ENCODE results near the gene NLK. TPM values are rescaled to one million over a fixed set of nuclear protein-coding genes. Genes with fewer than 3 reads are reported as not detected.

Gene NLK
- total and polyA plus RNA-seq, 2 of the 13 experiments (the other 11 are each of a cell fraction or from before 2014, with no cell fraction given): 13.4 to 14.6 TPM

- no peak overlapping the region for H2AFZ ChIP-seq (ENCODE audit: low read length)
- no peak for FAIRE-seq
- no peaks in the 10 kb centered on the region for H3K79me2 ChIP-seq (ENCODE audit: insufficient read depth, low read length)
- H3K9ac ChIP-seq (ENCODE audit: insufficient read depth, low read depth, low read length): no peak overlapping the region
- TF ChIP-seq SATB2 (CRISPR knock-in tag; IDR thresholded peaks at IDR 0.05) (no peak), ZBTB8A (CRISPR knock-in tag; IDR thresholded peaks at IDR 0.05; ENCODE audit: borderline replicate concordance, low read depth) (no peak), DMAP1 (CRISPR knock-in tag; IDR thresholded peaks at IDR 0.05) (no peak), ZNF607 (CRISPR knock-in tag; IDR thresholded peaks at IDR 0.05; ENCODE audit: borderline replicate concordance) (no peak), ZNF235 (CRISPR knock-in tag; IDR thresholded peaks at IDR 0.05; ENCODE audit: borderline replicate concordance) (no peak), ZIK1 (CRISPR knock-in tag; IDR thresholded peaks at IDR 0.05; ENCODE audit: borderline replicate concordance, low read depth) (no peak), HNRNPL (IDR thresholded peaks at IDR 0.05; ENCODE audit: low read depth, low read length) (no peak), ZNF326 (CRISPR knock-in tag; IDR thresholded peaks at IDR 0.05; ENCODE audit: borderline replicate concordance) (no peak), KAT2B (IDR thresholded peaks at IDR 0.05; ENCODE audit: borderline replicate concordance, low read depth, low read length) (no peak), SRSF1 (optimal IDR thresholded peaks at IDR 0.05; ENCODE audit: low read depth, low read length) (no peak)
- TF ChIP-seq, protein P1, sequence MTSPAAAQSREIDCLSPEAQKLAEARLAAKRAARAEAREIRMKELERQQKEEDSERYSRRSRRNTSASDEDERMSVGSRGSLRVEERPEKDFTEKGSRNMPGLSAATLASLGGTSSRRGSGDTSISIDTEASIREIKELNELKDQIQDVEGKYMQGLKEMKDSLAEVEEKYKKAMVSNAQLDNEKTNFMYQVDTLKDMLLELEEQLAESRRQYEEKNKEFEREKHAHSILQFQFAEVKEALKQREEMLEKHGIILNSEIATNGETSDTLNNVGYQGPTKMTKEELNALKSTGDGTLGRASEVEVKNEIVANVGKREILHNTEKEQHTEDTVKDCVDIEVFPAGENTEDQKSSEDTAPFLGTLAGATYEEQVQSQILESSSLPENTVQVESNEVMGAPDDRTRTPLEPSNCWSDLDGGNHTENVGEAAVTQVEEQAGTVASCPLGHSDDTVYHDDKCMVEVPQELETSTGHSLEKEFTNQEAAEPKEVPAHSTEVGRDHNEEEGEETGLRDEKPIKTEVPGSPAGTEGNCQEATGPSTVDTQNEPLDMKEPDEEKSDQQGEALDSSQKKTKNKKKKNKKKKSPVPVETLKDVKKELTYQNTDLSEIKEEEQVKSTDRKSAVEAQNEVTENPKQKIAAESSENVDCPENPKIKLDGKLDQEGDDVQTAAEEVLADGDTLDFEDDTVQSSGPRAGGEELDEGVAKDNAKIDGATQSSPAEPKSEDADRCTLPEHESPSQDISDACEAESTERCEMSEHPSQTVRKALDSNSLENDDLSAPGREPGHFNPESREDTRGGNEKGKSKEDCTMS (CRISPR knock-in tag; conservative IDR thresholded peaks at IDR 0.05): no peak
- BruUV-seq (replicated peaks): no TSS peak
- DNase-seq (ENCODE audit: low spot score): no peak
- peaks cover 8% of the 10 kb centered on the region for H3K4me1 ChIP-seq (ENCODE audit: insufficient read depth, low read length)
- H3K27ac ChIP-seq (ENCODE audit: extremely low read length, insufficient read depth, low read length): no peak overlapping the region
- in situ Hi-C loops (cut with HindIII; ENCODE audit: extremely low pct_ligation_motif_present, low pct_unique_long_range_greater_than_20kb) (no loop called here), intact Hi-C loops (cut with micrococcal nuclease; ENCODE audit: unreplicated experiment) (no loop called here)
- H3K36me3 ChIP-seq (replicated peaks in 1 of 2; ENCODE audit: control insufficient read depth in 1 of 2, insufficient read depth in 2 of 2, low read length in 2 of 2): no peaks in the 10 kb centered on the region; a peak in 1 of 5 replicates
- no peak overlapping the region for H3K4me3 ChIP-seq (replicated peaks in 1 of 3; ENCODE audit: insufficient read depth in 1 of 3, low read depth in 2 of 3, low read length in 3 of 3)
- H3K4me2 ChIP-seq (ENCODE audit: low read depth, low read length): no peak overlapping the region
- H3K9me3 ChIP-seq (ENCODE audit: low read length): no peaks in the 10 kb centered on the region
- ChIA-PET CTCF (ENCODE audit: low intra/inter-chr PET ratio, low total read pairs) (no interaction called here), POLR2A (no interaction called here)
- no peaks in the 10 kb centered on the region for H3K27me3 ChIP-seq (ENCODE audit: control insufficient read depth in 1 of 2, insufficient read depth in 2 of 2, low read length in 2 of 2)
- no peak for ATAC-seq
- H4K20me1 ChIP-seq (ENCODE audit: insufficient read depth, low read length): no peaks in the 10 kb centered on the region
Measured at GRCh38 chr17:28113269-28113668, 70.8 kb downstream of the NLK start.
